Neural cell (in vitro differentiated cells): Measurements from ENCODE around the gene TRAPPC3.

Experiments used
- EP300 ChIP-seq: fragments of 450-650 bp; conservative IDR thresholded peaks from 2 replicates; pipeline ENCODE4 v1.6.1; 2014; ENCODE audit warnings: antibody characterized with exemption, mild to moderate bottlenecking, moderate library complexity; ENCODE audit not compliant: poor library complexity, severe bottlenecking
- EZH2 ChIP-seq: fragments of 200-600, 300-800 bp; shearing (Covaris generic), sonication (generic); IDR thresholded peaks from 2 replicates; pipeline ENCODE4 v1.6.1; 2014; ENCODE audit warnings: antibody characterized with exemption, low read length, borderline replicate concordance, mild to moderate bottlenecking; ENCODE audit not compliant: insufficient read depth, poor library complexity, severe bottlenecking
- MXI1 ChIP-seq: fragments of 450-650 bp; conservative IDR thresholded peaks from 2 replicates; pipeline ENCODE4 v1.6.1; 2014; ENCODE audit warnings: antibody characterized with exemption, mild to moderate bottlenecking; ENCODE audit not compliant: poor library complexity, severe bottlenecking
- POLR2AphosphoS5 ChIP-seq: IDR thresholded peaks from 2 replicates; pipeline ENCODE4 v1.6.1; 2012
- RAD21 ChIP-seq: fragments of 450-650 bp; conservative IDR thresholded peaks from 2 replicates; pipeline ENCODE4 v1.6.1; 2014; ENCODE audit warnings: antibody characterized with exemption, mild to moderate bottlenecking, moderate library complexity
- SMC3 ChIP-seq: fragments of 450-650 bp; conservative IDR thresholded peaks from 2 replicates; pipeline ENCODE4 v1.6.1; 2014; ENCODE audit warnings: antibody characterized with exemption, mild to moderate bottlenecking, moderate library complexity; ENCODE audit not compliant: poor library complexity
- TAF1 ChIP-seq: IDR thresholded peaks from 2 replicates; pipeline ENCODE4 v1.6.1; 2012; ENCODE audit warnings: low read depth
- TF ChIP-seq, protein P1 (sequence below): fragments of 450-650 bp; IDR thresholded peaks from 2 replicates; pipeline ENCODE4 v1.5.1; 2014; ENCODE audit warnings: antibody characterized with exemption, mild to moderate bottlenecking, moderate library complexity; ENCODE audit not compliant: poor library complexity, severe bottlenecking
- TF ChIP-seq, protein P2 (sequence below): IDR thresholded peaks from 2 replicates; pipeline ENCODE4 v1.6.1; 2012; ENCODE audit warnings: borderline replicate concordance

DNA sequence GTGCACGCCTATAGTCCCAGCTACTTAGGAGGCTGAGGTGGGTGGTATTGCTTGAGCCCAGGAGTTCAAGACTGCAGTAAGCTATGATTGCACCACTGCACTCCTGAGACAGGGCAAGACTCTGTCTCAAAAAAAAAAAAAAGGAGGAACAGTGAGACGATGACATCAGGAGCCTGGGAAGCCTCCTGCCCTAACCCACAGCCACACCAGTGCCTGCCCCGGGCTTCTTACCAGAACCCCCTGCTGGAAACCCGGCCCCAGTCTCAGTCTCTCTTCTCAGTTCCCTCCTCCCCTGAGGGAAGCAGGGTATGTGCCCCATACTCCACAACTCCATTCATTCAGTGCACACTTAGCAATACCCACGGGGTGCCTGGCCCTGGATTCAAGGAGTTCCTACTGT, 33.4 kb downstream of the TRAPPC3 start:
- TF ChIP-seq, protein P1, sequence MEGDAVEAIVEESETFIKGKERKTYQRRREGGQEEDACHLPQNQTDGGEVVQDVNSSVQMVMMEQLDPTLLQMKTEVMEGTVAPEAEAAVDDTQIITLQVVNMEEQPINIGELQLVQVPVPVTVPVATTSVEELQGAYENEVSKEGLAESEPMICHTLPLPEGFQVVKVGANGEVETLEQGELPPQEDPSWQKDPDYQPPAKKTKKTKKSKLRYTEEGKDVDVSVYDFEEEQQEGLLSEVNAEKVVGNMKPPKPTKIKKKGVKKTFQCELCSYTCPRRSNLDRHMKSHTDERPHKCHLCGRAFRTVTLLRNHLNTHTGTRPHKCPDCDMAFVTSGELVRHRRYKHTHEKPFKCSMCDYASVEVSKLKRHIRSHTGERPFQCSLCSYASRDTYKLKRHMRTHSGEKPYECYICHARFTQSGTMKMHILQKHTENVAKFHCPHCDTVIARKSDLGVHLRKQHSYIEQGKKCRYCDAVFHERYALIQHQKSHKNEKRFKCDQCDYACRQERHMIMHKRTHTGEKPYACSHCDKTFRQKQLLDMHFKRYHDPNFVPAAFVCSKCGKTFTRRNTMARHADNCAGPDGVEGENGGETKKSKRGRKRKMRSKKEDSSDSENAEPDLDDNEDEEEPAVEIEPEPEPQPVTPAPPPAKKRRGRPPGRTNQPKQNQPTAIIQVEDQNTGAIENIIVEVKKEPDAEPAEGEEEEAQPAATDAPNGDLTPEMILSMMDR = no peak
- TF ChIP-seq EZH2 = no peak
- TF ChIP-seq POLR2AphosphoS5 = no peak
- no peak for TF ChIP-seq EP300
- no peak for TF ChIP-seq MXI1
- no peak for TF ChIP-seq TAF1
- TF ChIP-seq SMC3 = no peak
- TF ChIP-seq, protein P2, sequence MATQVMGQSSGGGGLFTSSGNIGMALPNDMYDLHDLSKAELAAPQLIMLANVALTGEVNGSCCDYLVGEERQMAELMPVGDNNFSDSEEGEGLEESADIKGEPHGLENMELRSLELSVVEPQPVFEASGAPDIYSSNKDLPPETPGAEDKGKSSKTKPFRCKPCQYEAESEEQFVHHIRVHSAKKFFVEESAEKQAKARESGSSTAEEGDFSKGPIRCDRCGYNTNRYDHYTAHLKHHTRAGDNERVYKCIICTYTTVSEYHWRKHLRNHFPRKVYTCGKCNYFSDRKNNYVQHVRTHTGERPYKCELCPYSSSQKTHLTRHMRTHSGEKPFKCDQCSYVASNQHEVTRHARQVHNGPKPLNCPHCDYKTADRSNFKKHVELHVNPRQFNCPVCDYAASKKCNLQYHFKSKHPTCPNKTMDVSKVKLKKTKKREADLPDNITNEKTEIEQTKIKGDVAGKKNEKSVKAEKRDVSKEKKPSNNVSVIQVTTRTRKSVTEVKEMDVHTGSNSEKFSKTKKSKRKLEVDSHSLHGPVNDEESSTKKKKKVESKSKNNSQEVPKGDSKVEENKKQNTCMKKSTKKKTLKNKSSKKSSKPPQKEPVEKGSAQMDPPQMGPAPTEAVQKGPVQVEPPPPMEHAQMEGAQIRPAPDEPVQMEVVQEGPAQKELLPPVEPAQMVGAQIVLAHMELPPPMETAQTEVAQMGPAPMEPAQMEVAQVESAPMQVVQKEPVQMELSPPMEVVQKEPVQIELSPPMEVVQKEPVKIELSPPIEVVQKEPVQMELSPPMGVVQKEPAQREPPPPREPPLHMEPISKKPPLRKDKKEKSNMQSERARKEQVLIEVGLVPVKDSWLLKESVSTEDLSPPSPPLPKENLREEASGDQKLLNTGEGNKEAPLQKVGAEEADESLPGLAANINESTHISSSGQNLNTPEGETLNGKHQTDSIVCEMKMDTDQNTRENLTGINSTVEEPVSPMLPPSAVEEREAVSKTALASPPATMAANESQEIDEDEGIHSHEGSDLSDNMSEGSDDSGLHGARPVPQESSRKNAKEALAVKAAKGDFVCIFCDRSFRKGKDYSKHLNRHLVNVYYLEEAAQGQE = no peak
- no peak for TF ChIP-seq RAD21
